NK-92 (cell line): Measurements from ENCODE around the gene NXPE3.

ENCODE experiments used
- DNase-seq: peaks from one replicate; lab custom pipeline; 2025; ENCODE audit not compliant: unreplicated experiment; lab: John Stamatoyannopoulos, UW

The NXPE3 gene

GRCh38 chr3:101828691-101829436 is 49.9 kb downstream of the NXPE3 start:
- DNase-seq, result no peak

- DNase-seq, result no peak
Observed at GRCh38 chr3:101829437-101829830, 50.4 kb downstream of the NXPE3 start.

GRCh38 chr3:101829874-101830273 is 50.9 kb downstream of the NXPE3 start:
- no peak for DNase-seq

- DNase-seq, result no peak
Observed at GRCh38 chr3:101833446-101833974, 54.5 kb downstream of the NXPE3 start.

GRCh38 chr3:101835676-101836075 is 56.7 kb downstream of the NXPE3 start:
- DNase-seq, result no peak

GRCh38 chr3:101836160-101836559 is 57.1 kb downstream of the NXPE3 start:
- DNase-seq, result no peak

GRCh38 chr3:101836652-101837598 is 57.9 kb downstream of the NXPE3 start:
- no peak for DNase-seq

- DNase-seq, result no peak
Observed at GRCh38 chr3:101838691-101839090, 59.7 kb downstream of the NXPE3 start.

- DNase-seq, result no peak
Observed at GRCh38 chr3:101840066-101840465, 61.1 kb downstream of the NXPE3 start.

GRCh38 chr3:101842245-101842934 is 63.4 kb downstream of the NXPE3 start:
- DNase-seq, result no peak

GRCh38 chr3:101842935-101843330 is 63.9 kb downstream of the NXPE3 start:
- no peak for DNase-seq

- no peak for DNase-seq
Observed at GRCh38 chr3:101845425-101845824, 66.4 kb downstream of the NXPE3 start.

- DNase-seq, result no peak
Observed at GRCh38 chr3:101846709-101847108, 67.7 kb downstream of the NXPE3 start.

- DNase-seq, result no peak
Observed at GRCh38 chr3:101847328-101847727, 68.3 kb downstream of the NXPE3 start.

GRCh38 chr3:101848326-101848725 is 69.3 kb downstream of the NXPE3 start:
- DNase-seq, result no peak

- DNase-seq, result peak; percentile 65
Observed at GRCh38 chr3:101848754-101849713, 70.0 kb downstream of the NXPE3 start, which contains the start of gene NFKBIZ. Gene NFKBIZ, plus strand, starts transcription at chr3:101849514. Its CDS starts 115 bp downstream, at chr3:101849629.

GRCh38 chr3:101849714-101850245 is 70.8 kb downstream of the NXPE3 start:
- DNase-seq, result no peak

- no peak for DNase-seq
Observed at GRCh38 chr3:101850246-101851051, 71.4 kb downstream of the NXPE3 start.
